ENCODE measurements around the gene NDUFS6. TPM values are rescaled to one million over a fixed set of nuclear protein-coding genes. Genes with fewer than 3 reads are reported as not detected.
A peak's percentile ranks its signal among the peaks of the same experiment; 100 is the strongest.
"Not testable (repeated sequence)": the region's sequence is repeated elsewhere in the genome, so short reads cannot be mapped to it uniquely, and the experiment has no call there.

The NDUFS6 gene
- total RNA-seq, 1 donor from 2014 or later: 37.6 TPM

DNA sequence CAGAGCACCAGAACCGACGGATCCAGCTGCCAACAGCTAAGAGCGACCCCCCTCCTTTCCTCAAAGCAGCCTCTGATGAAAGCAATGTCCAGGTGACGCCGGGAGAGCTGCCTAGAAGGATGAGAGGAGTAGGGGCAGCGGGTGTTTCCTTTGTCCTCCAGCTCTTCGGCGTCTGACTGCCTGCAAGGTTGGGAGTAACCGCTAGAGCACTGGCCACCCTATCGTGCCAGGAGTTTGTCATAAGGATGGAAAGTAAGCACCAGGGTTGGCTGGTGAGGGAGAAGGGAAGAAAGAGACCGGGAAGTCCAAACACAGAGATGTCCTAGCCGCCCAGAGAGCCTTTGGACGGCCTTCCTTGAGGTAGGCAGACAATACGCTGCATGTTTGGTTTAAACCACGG lies 12.4 kb upstream of the NDUFS6 start:
- FAIRE-seq (no peak), DNase-seq (ENCODE audit: low read depth) (no peak)
- peak overlapping the region; percentile 82 for H3K4me2 ChIP-seq (ENCODE audit: low read length)
- H3K9me3 ChIP-seq (ENCODE audit: insufficient read depth, low read depth, low read length): no peaks in the 10 kb centered on the region
- Mint-ChIP-seq H3K9me3 (ENCODE audit: unreplicated experiment) (no peaks in the 10 kb centered on the region), H3K27ac (ENCODE audit: unreplicated experiment) (no peak overlapping the region), H3K36me3 (ENCODE audit: low read depth, unreplicated experiment) (peaks cover 4% of the 10 kb centered on the region), H3K4me1 (ENCODE audit: low read depth, unreplicated experiment) (peaks cover 31% of the 10 kb centered on the region), H3K4me3 (ENCODE audit: unreplicated experiment) (no peak overlapping the region), H3K27me3 (ENCODE audit: low read depth, unreplicated experiment) (peaks cover 10% of the 10 kb centered on the region)
- H3K4me1 ChIP-seq (ENCODE audit: insufficient read depth, low read length): peaks cover 46% of the 10 kb centered on the region
- H3K36me3 ChIP-seq (ENCODE audit: insufficient read depth, low read length): no peaks in the 10 kb centered on the region
- no peak overlapping the region for H3K27ac ChIP-seq (ENCODE audit: low read depth, low read length)
- no peaks in the 10 kb centered on the region for H3K79me2 ChIP-seq (ENCODE audit: insufficient read depth, low read length)
- H3K9ac ChIP-seq (ENCODE audit: low read length): no peak overlapping the region
- no peaks in the 10 kb centered on the region for H3K27me3 ChIP-seq (ENCODE audit: insufficient read depth, low read length)
- no peak overlapping the region for H2AFZ ChIP-seq (ENCODE audit: low read depth, low read length)
- H4K20me1 ChIP-seq (ENCODE audit: insufficient read depth, low read length): no peaks in the 10 kb centered on the region
- TF ChIP-seq EZH2 (IDR thresholded peaks at IDR 0.05; ENCODE audit: insufficient read depth, low read length): no peak
- TF ChIP-seq, protein P1, sequence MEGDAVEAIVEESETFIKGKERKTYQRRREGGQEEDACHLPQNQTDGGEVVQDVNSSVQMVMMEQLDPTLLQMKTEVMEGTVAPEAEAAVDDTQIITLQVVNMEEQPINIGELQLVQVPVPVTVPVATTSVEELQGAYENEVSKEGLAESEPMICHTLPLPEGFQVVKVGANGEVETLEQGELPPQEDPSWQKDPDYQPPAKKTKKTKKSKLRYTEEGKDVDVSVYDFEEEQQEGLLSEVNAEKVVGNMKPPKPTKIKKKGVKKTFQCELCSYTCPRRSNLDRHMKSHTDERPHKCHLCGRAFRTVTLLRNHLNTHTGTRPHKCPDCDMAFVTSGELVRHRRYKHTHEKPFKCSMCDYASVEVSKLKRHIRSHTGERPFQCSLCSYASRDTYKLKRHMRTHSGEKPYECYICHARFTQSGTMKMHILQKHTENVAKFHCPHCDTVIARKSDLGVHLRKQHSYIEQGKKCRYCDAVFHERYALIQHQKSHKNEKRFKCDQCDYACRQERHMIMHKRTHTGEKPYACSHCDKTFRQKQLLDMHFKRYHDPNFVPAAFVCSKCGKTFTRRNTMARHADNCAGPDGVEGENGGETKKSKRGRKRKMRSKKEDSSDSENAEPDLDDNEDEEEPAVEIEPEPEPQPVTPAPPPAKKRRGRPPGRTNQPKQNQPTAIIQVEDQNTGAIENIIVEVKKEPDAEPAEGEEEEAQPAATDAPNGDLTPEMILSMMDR (IDR thresholded peaks at IDR 0.05; ENCODE audit: insufficient read depth, low read depth, low read length): no peak
- no peak overlapping the region for H3K4me3 ChIP-seq (ENCODE audit: insufficient read depth, low read depth, low read length)

DNA sequence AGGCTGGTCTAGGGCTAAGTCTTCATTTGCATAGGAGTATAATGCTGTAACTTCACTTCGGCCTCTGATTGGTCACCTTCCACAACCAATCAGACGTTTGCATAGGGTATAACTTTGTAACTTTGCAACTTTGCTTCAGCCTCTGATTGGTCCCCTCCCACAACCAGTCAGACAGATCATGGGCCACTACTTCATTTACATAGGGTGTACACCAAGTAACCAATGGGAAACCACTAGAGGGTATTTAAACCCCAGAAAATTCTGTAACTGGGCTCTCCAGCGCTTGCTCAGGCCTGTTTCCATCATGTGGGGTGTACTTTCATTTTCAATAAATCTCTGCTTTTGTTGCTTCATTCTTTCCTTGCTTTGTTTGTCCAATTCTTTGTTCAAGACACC lies 11.8 kb upstream of the NDUFS6 start:
- H3K4me3 Mint-ChIP-seq (ENCODE audit: unreplicated experiment): not testable (repeated sequence)

DNA sequence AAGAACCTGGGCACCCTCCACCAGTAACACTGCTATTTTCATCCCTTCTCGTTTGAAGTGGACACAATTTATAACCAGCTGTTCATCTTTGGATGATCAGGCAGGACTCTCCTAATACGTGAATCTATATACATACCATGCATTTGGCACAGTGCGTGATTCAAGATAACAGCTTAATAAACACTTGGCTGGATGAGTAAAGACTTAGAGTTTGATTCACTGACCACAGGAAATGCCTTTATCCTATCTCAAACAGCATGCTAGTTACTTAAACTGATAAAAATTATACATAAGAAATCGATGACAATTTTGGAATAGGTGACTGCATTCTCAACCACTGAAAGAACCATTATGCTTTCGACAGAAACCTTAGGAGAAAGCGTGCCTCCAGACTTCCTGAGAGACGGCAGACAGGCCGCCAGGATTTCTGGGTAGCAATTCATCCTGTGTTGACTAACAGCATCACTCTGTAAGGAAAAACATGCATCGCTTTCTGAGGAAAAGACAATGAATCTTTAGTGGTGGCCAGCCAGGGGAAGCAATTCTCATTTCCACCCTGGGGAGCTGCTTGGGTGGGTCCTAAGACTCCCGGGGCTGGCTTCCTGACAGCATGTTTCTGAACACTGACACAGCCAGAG lies 11.3 kb upstream of the NDUFS6 start:
- Histone ChIP-seq H3K9me3 (ENCODE audit: insufficient read depth, low read depth, low read length) (no peaks in the 10 kb centered on the region), H2AFZ (ENCODE audit: low read depth, low read length) (peak overlapping the region; percentile 6), H3K27ac (ENCODE audit: low read depth, low read length) (peak overlapping the region; percentile 81), H3K27me3 (ENCODE audit: insufficient read depth, low read length) (no peaks in the 10 kb centered on the region), H3K36me3 (ENCODE audit: insufficient read depth, low read length) (no peaks in the 10 kb centered on the region), H3K4me2 (ENCODE audit: low read length) (peak overlapping the region; percentile 82), H4K20me1 (ENCODE audit: insufficient read depth, low read length) (no peaks in the 10 kb centered on the region), H3K79me2 (ENCODE audit: insufficient read depth, low read length) (no peaks in the 10 kb centered on the region), H3K4me3 (ENCODE audit: insufficient read depth, low read depth, low read length) (peak overlapping the region; percentile 24), H3K4me1 (ENCODE audit: insufficient read depth, low read length) (peaks cover 57% of the 10 kb centered on the region), H3K9ac (ENCODE audit: low read length) (peak overlapping the region; percentile 56)
- Mint-ChIP-seq H3K36me3 (ENCODE audit: low read depth, unreplicated experiment) (peaks cover 4% of the 10 kb centered on the region), H3K27me3 (ENCODE audit: low read depth, unreplicated experiment) (peaks cover 3% of the 10 kb centered on the region), H3K9me3 (ENCODE audit: unreplicated experiment) (no peaks in the 10 kb centered on the region), H3K4me1 (ENCODE audit: low read depth, unreplicated experiment) (peaks cover 38% of the 10 kb centered on the region), H3K4me3 (ENCODE audit: unreplicated experiment) (no peak overlapping the region), H3K27ac (ENCODE audit: unreplicated experiment) (peak overlapping the region; percentile 77)
- TF ChIP-seq, protein P1 (IDR thresholded peaks at IDR 0.05; ENCODE audit: insufficient read depth, low read depth, low read length): no peak
- no peak for TF ChIP-seq EZH2 (IDR thresholded peaks at IDR 0.05; ENCODE audit: insufficient read depth, low read length)
- FAIRE-seq: peak; percentile 75
- DNase-seq (ENCODE audit: low read depth): peak; percentile 95

More for the DNA sequence above, 11.8 kb upstream of the NDUFS6 start:
- H3K4me1 Mint-ChIP-seq (ENCODE audit: low read depth, unreplicated experiment): peaks cover 36% of the 10 kb centered on the region
- DNase-seq (ENCODE audit: low read depth): peak; percentile 84
- Histone ChIP-seq H3K4me1 (ENCODE audit: insufficient read depth, low read length) (peaks cover 52% of the 10 kb centered on the region), H3K9ac (ENCODE audit: low read length) (peak overlapping the region; percentile 56), H3K4me3 (ENCODE audit: insufficient read depth, low read depth, low read length) (peak overlapping the region; percentile 24), H3K27ac (ENCODE audit: low read depth, low read length) (peak overlapping the region; percentile 81), H3K4me2 (ENCODE audit: low read length) (peak overlapping the region; percentile 82)
- H3K36me3 Mint-ChIP-seq (ENCODE audit: low read depth, unreplicated experiment); H3K79me2 ChIP-seq (ENCODE audit: insufficient read depth, low read length); H3K9me3 Mint-ChIP-seq (ENCODE audit: unreplicated experiment); H4K20me1 ChIP-seq (ENCODE audit: insufficient read depth, low read length); H3K27ac Mint-ChIP-seq (ENCODE audit: unreplicated experiment); H2AFZ ChIP-seq (ENCODE audit: low read depth, low read length); H3K27me3 Mint-ChIP-seq (ENCODE audit: low read depth, unreplicated experiment); FAIRE-seq; H3K9me3 ChIP-seq (ENCODE audit: insufficient read depth, low read depth, low read length); H3K36me3 ChIP-seq (ENCODE audit: insufficient read depth, low read length); H3K27me3 ChIP-seq (ENCODE audit: insufficient read depth, low read length): not testable (repeated sequence)

Data from astrocyte (in vitro differentiated cells and primary cell).